ENCODE measurements around the gene KRTAP13-4. TPM values are rescaled to one million over a fixed set of nuclear protein-coding genes. Genes with fewer than 3 reads are reported as not detected.

The KRTAP13-4 gene
- polyA plus RNA-seq, 1 experiment: not detected

DNA sequence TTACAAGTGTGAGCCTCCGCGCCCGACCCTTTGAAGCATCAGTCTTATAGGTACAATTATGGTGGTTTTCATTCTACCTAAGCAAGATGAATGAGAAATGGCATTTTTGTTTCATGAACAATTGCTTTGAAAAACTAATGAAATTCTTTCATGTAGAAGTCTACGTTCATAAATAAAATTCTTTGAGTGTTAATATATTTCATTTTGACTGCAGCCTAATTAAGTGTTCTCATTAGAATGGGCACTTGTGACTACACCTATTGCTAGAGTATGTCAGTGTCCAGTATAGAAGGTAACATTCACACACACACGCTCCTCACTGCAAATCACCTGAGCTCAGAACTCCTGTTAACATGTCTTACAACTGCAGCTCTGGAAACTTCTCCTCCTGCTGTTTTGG, 10.0 kb downstream of the KRTAP13-4 start, which contains the start of gene KRTAP15-1:
TSS of gene KRTAP15-1 (plus strand) at position 301 of the 400 bp plus-strand sequence. CDS start at position 354, 53 bp downstream.
- TF ChIP-seq, protein P1, sequence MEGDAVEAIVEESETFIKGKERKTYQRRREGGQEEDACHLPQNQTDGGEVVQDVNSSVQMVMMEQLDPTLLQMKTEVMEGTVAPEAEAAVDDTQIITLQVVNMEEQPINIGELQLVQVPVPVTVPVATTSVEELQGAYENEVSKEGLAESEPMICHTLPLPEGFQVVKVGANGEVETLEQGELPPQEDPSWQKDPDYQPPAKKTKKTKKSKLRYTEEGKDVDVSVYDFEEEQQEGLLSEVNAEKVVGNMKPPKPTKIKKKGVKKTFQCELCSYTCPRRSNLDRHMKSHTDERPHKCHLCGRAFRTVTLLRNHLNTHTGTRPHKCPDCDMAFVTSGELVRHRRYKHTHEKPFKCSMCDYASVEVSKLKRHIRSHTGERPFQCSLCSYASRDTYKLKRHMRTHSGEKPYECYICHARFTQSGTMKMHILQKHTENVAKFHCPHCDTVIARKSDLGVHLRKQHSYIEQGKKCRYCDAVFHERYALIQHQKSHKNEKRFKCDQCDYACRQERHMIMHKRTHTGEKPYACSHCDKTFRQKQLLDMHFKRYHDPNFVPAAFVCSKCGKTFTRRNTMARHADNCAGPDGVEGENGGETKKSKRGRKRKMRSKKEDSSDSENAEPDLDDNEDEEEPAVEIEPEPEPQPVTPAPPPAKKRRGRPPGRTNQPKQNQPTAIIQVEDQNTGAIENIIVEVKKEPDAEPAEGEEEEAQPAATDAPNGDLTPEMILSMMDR (IDR thresholded peaks at IDR 0.05; ENCODE audit: insufficient read depth, low read depth, low read length): no peak
- Histone ChIP-seq H3K36me3 (ENCODE audit: control insufficient read depth, insufficient read depth, low read length) (no peaks in the 10 kb centered on the region), H3K27me3 (ENCODE audit: control insufficient read depth, insufficient read depth, low read length) (no peaks in the 10 kb centered on the region), H3K4me3 (ENCODE audit: low read depth, low read length) (no peak within 1 kb of the TSS)
- ChIA-PET POLR2A (no interaction called here), CTCF (no interaction called here)
- DNase-seq (ENCODE audit: low read depth): no peak

DNA sequence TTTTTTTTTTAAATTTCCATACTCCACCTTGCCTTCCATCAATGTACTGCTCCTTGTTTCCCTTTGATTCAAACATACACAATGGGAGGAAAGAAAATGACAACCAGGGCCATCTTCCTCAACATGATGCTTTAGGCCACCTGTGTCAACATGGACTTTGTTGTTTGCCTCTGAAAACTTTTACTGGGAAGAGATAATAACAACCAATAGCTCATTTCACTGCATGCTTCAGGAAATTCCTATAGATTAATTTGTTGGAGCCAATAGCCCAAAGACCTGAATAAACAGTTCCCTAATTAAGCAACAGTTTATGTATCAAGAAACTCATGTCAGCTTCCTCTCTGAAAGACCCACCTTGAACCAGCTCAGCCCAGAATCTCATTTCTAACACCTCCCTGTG, 13.2 kb downstream of the KRTAP13-4 start:
- no peak overlapping the region for H3K4me3 ChIP-seq (ENCODE audit: low read depth, low read length)
- ChIA-PET POLR2A (no interaction called here), CTCF (interaction anchor here (0.6 kb wide), 1 partner anchor 421 kb away, joined by 4 read pairs; no protein-coding TSS in a partner anchor)
- DNase-seq (ENCODE audit: low read depth): no peak
- TF ChIP-seq, protein P1 (IDR thresholded peaks at IDR 0.05; ENCODE audit: insufficient read depth, low read depth, low read length): no peak
- no peaks in the 10 kb centered on the region for H3K36me3 ChIP-seq (ENCODE audit: control insufficient read depth, insufficient read depth, low read length)
- H3K27me3 ChIP-seq (ENCODE audit: control insufficient read depth, insufficient read depth, low read length): no peaks in the 10 kb centered on the region

DNA sequence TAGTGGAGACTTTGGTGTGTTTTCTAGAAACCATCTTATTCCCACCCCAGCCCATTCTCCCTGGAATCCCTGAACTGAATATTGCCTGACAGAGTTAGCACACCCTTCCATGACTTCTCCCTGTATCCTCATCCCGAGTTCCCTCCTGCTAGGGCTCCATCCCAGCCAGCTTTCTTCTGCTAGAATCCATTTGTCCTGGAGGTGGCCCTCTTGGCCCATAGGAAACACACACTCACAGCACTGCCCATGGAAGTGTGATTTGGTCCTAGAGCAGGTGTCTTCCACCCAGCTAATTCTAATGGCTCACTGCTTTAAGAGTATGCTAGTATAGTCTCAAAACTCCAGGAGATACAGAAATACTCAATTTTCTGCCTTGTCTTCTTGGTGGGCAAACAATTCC, 14.2 kb downstream of the KRTAP13-4 start:
- TF ChIP-seq, protein P1 (IDR thresholded peaks at IDR 0.05; ENCODE audit: insufficient read depth, low read depth, low read length): no peak
- Histone ChIP-seq H3K27me3 (ENCODE audit: control insufficient read depth, insufficient read depth, low read length) (no peaks in the 10 kb centered on the region), H3K4me3 (ENCODE audit: low read depth, low read length) (no peak overlapping the region), H3K36me3 (ENCODE audit: control insufficient read depth, insufficient read depth, low read length) (no peaks in the 10 kb centered on the region)
- no peak for DNase-seq (ENCODE audit: low read depth)
- POLR2A ChIA-PET: no interaction called here
- CTCF ChIA-PET: no interaction called here

DNA sequence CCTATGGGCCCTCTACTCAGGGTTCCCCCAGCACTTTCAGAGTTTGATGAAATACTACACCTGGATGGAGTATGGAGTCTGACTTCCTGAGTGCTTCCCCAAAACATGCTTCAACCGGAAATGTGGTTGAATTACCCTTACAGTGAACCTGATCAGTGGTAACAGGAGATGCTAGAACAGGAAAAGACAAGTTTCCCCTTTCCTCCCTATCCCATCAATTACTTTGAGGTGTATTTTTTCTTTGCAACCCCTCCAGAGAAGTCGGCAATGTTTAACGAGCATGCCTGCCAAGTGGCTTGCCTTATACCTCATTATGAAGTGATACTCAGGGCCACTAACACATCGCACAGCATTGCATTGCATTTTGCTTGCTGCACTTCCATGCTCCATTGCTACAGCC, 17.0 kb downstream of the KRTAP13-4 start:
- ChIA-PET CTCF (no interaction called here), POLR2A (no interaction called here)
- no peak for DNase-seq (ENCODE audit: low read depth)
- no peaks in the 10 kb centered on the region for H3K27me3 ChIP-seq (ENCODE audit: control insufficient read depth, insufficient read depth, low read length)
- TF ChIP-seq, protein P1 (IDR thresholded peaks at IDR 0.05; ENCODE audit: insufficient read depth, low read depth, low read length): no peak
- no peaks in the 10 kb centered on the region for H3K36me3 ChIP-seq (ENCODE audit: control insufficient read depth, insufficient read depth, low read length)
- no peak overlapping the region for H3K4me3 ChIP-seq (ENCODE audit: low read depth, low read length)

DNA sequence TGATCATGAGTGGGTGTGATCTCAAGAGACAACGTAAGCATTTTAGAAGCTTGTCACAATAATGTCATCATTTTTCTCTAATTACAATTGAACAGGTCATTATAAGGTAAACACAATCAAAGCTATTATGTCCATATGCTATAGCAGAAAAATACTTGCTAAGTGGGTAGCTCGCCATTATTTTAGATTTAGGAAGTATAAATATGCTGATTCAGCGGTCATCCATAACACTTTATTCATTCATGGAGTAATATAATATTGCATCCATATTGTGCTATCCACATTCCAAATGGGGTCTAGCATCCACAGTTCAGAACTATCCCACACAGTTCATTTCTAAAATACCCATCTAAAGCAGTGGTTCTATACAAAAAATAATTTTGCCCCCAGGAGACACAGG, 18.5 kb downstream of the KRTAP13-4 start:
- H3K4me3 ChIP-seq (ENCODE audit: low read depth, low read length): no peak overlapping the region
- CTCF ChIA-PET: no interaction called here

More for the DNA sequence above, 18.5 kb downstream of the KRTAP13-4 start:
- no peaks in the 10 kb centered on the region for H3K27me3 ChIP-seq (ENCODE audit: control insufficient read depth, insufficient read depth, low read length)
- no peaks in the 10 kb centered on the region for H3K36me3 ChIP-seq (ENCODE audit: control insufficient read depth, insufficient read depth, low read length)
- DNase-seq (ENCODE audit: low read depth): no peak
- TF ChIP-seq, protein P1 (IDR thresholded peaks at IDR 0.05; ENCODE audit: insufficient read depth, low read depth, low read length): no peak
- POLR2A ChIA-PET: no interaction called here

Measured in BJ (cell line).